Lung (tissue), 12 donors: Measurements from ENCODE around the gene TRIM65. TPM values are rescaled to one million over a fixed set of nuclear protein-coding genes. Genes with fewer than 3 reads are reported as not detected.

Experiments
- ATAC-seq: fragments of 200-7000 bp; cut with Tn5 transposase; one replicate; pipeline ENCODE4 v1.9.1; 2020; ENCODE audit warnings: moderate number of reproducible peaks; ENCODE audit not compliant: insufficient read depth, low FRiP score
- DNase-seq, 3 donors: peaks; one replicate each; pipeline ENCODE4 v3.0.0-alpha.2; 2013 to 2017
- H3K27ac ChIP-seq, 2 donors: one replicate each; pipeline ENCODE4 v1.5.1; 2013; ENCODE audit warnings: mild to moderate bottlenecking in 2 of 2, moderate library complexity in 2 of 2, control low read depth in 1 of 2, inconsistent platforms in 1 of 2, low read depth in 1 of 2, low read length in 1 of 2
- H3K27me3 ChIP-seq, 3 donors: one replicate each; pipeline ENCODE4 v1.5.1; 2013; ENCODE audit warnings: low read length in 2 of 3; ENCODE audit not compliant: control insufficient read depth in 3 of 3, insufficient read depth in 3 of 3
- H3K36me3 ChIP-seq, 4 donors: one replicate each; pipeline ENCODE4 v1.5.1; 2013; ENCODE audit warnings: low read length in 4 of 4, mild to moderate bottlenecking in 1 of 4, moderate library complexity in 1 of 4; ENCODE audit not compliant: control insufficient read depth in 4 of 4, insufficient read depth in 4 of 4
- H3K4me1 ChIP-seq, 5 donors: one replicate each; pipeline ENCODE4 v1.5.1; 2013; ENCODE audit warnings: low read length in 5 of 5, mild to moderate bottlenecking in 2 of 5, moderate library complexity in 1 of 5; ENCODE audit not compliant: control insufficient read depth in 5 of 5, insufficient read depth in 5 of 5
- H3K4me3 ChIP-seq: one replicate; pipeline ENCODE4 v1.5.1; 2013; ENCODE audit warnings: mild to moderate bottlenecking, control low read depth, moderate library complexity
- H3K9ac ChIP-seq, 2 donors: one replicate each; pipeline ENCODE4 v1.5.1; 2013; ENCODE audit warnings: low read length in 2 of 2, control low read depth in 1 of 2; ENCODE audit not compliant: insufficient read depth in 1 of 2
- H3K9me3 ChIP-seq, 4 donors: one replicate each; pipeline ENCODE4 v1.5.1; 2013; ENCODE audit warnings: low read length in 3 of 4, mild to moderate bottlenecking in 1 of 4, moderate library complexity in 1 of 4; ENCODE audit not compliant: control insufficient read depth in 4 of 4, insufficient read depth in 3 of 4
- CTCF ChIP-seq: IDR thresholded peaks from 2 replicates; pipeline ENCODE4 v1.5.1; 2012; ENCODE audit warnings: mild to moderate bottlenecking; ENCODE audit errors: control extremely low read depth, extremely low read depth
- WGBS, 2 donors: extraction: QIAGEN DNeasy Blood & Tissue Kit; methylation state at CpG; one replicate each; pipeline ENCODE4 v1.1.7; 2013; 5-methylcytosine and 5-hydroxymethylcytosine counted together
- polyA plus RNA-seq, 2 donors: library from polyadenylated mRNA; stranded (reverse); fragments of 200-250 nt; gene quantifications; one replicate each; pipeline ENCODE4 v1.2.1, GENCODE V29; 2013
- total RNA-seq, 2 donors: library from RNA; depleted of rRNA in 1 of 2; stranded (reverse); fragments of >200 nt in 1 of 2; gene quantifications; one replicate each; pipeline ENCODE4 v1.2.1, GENCODE V29; 2014 to 2021
- donor health status: control.
- donor health status: control.
- donor health status: Bipolar disorder and iron deficiency.
- donor health status: healthy.
- donor health status: DM: yes; HTN: yes; CAD: no.

TRIM65 gene
- total and polyA plus RNA-seq, 4 donors: 12.7 to 32.9 (median 21.2) TPM

- DNase-seq (no peak), ATAC-seq (no peak)
- no peak for TF ChIP-seq CTCF
- H3K4me1 ChIP-seq: peaks cover 0 to 34% (median 20%) of the 10 kb centered on the region in 5 donors
- 90% methylated on average over 18 of the region's 18 CpGs for WGBS, 2 donors
- H3K27me3 ChIP-seq: no peaks in the 10 kb centered on the region
- no peak overlapping the region for H3K4me3 ChIP-seq
- H3K9me3 ChIP-seq: no peaks in the 10 kb centered on the region
- H3K27ac ChIP-seq: peak overlapping the region in 1 of 2 donors; percentile 5
- peaks cover 0 to 29% (median 8%) of the 10 kb centered on the region in 4 donors for H3K36me3 ChIP-seq
- no peak overlapping the region for H3K9ac ChIP-seq
These were observed 54.3 kb downstream of the TRIM65 start for GRCh38 chr17:75842411-75842810.

GRCh38 chr17:75840799-75841164 is 56.0 kb downstream of the TRIM65 start:
- Histone ChIP-seq H3K36me3 (peaks cover 0 to 22% (median 0%) of the 10 kb centered on the region in 4 donors), H3K27me3 (no peaks in the 10 kb centered on the region), H3K4me1 (peaks cover 0 to 23% (median 14%) of the 10 kb centered on the region in 5 donors), H3K27ac (peak overlapping the region in 1 of 2 donors; percentile 17), H3K9me3 (no peaks in the 10 kb centered on the region), H3K4me3 (no peak overlapping the region), H3K9ac (no peak overlapping the region)
- DNase-seq: no peak
- no peak for ATAC-seq
- WGBS, 2 donors: 75 to 85% methylated on average over 7 of the region's 7 CpGs
- no peak for TF ChIP-seq CTCF

- Histone ChIP-seq H3K4me3 (no peak overlapping the region), H3K9me3 (no peaks in the 10 kb centered on the region), H3K27me3 (no peaks in the 10 kb centered on the region), H3K27ac (no peak overlapping the region), H3K4me1 (peaks cover 0 to 21% (median 9%) of the 10 kb centered on the region in 5 donors), H3K9ac (no peak overlapping the region), H3K36me3 (peaks cover 0 to 27% (median 0%) of the 10 kb centered on the region in 4 donors)
- ATAC-seq (no peak), DNase-seq (no peak)
- WGBS, 2 donors: 95% methylated on average over 36 of the region's 36 CpGs
- no peak for TF ChIP-seq CTCF
These were observed 56.6 kb downstream of the TRIM65 start for GRCh38 chr17:75839942-75840798.

Other genes starting within 250 kb of the TRIM65 start
- 10 to 100 TPM; 31.2 to 32.5 TPM for gene RECQL5, start 229.8 kb downstream of the TRIM65 start, total RNA-seq
- gene RECQL5, start 229.8 kb downstream of the TRIM65 start, polyA plus RNA-seq: 10 to 100 TPM; 16.4 to 28.5 TPM
- 10 to 100 TPM; 46.5 to 82.9 TPM for gene SAP30BP, start 229.6 kb downstream of the TRIM65 start, total RNA-seq
- 10 to 100 TPM; 71.9 to 82.8 TPM for gene SAP30BP, start 229.6 kb downstream of the TRIM65 start, polyA plus RNA-seq
- gene ITGB4, start 175.5 kb downstream of the TRIM65 start, total RNA-seq: 10 to 100 TPM; 11.1 to 47.8 TPM
- gene ITGB4, start 175.5 kb downstream of the TRIM65 start, polyA plus RNA-seq: 10 to 100 TPM; 11.4 to 18.1 TPM
- gene GALK1, start 131.8 kb downstream of the TRIM65 start, total RNA-seq: 10 to 100 TPM; 23.0 to 52.9 TPM
- gene GALK1, start 131.8 kb downstream of the TRIM65 start, polyA plus RNA-seq: 10 to 100 TPM; 35.2 to 70.5 TPM
- 10 to 100 TPM; 32.8 to 72.4 TPM for gene UNK, start 112.1 kb downstream of the TRIM65 start, total RNA-seq
- gene UNK, start 112.1 kb downstream of the TRIM65 start, polyA plus RNA-seq: 10 to 100 TPM; 15.5 to 18.7 TPM
- 100 to 1,000 TPM in 1 of 2 donors, 10 to 100 TPM in 1; 56.6 to 110 TPM for gene UNC13D, start 52.5 kb downstream of the TRIM65 start, total RNA-seq
- 10 to 100 TPM; 61.2 to 85.2 TPM for gene UNC13D, start 52.5 kb downstream of the TRIM65 start, polyA plus RNA-seq
- gene WBP2, start 41.6 kb downstream of the TRIM65 start, total RNA-seq: 100 to 1,000 TPM in 1 of 2 donors, 10 to 100 TPM in 1; 67.2 to 127 TPM
- gene WBP2, start 41.6 kb downstream of the TRIM65 start, polyA plus RNA-seq: 100 to 1,000 TPM; 143 to 195 TPM
- 10 to 100 TPM; 23.5 to 78.3 TPM for gene TRIM47, start 18.4 kb downstream of the TRIM65 start, total RNA-seq
- gene TRIM47, start 18.4 kb downstream of the TRIM65 start, polyA plus RNA-seq: 10 to 100 TPM; 22.9 to 32.4 TPM
- 100 to 1,000 TPM in 1 of 2 donors, 10 to 100 TPM in 1; 47.8 to 105 TPM for gene MRPL38, start 7.9 kb upstream of the TRIM65 start, total RNA-seq
- 10 to 100 TPM; 52.0 to 80.1 TPM for gene MRPL38, start 7.9 kb upstream of the TRIM65 start, polyA plus RNA-seq
- 10 to 100 TPM; 14.5 to 18.7 TPM for gene FBF1, start 44.1 kb upstream of the TRIM65 start, total RNA-seq
- 10 to 100 TPM in 1 of 2 donors, 1 to 10 TPM in 1; 4.6 to 11.6 TPM for gene FBF1, start 44.1 kb upstream of the TRIM65 start, polyA plus RNA-seq
- gene ACOX1, start 82.2 kb upstream of the TRIM65 start, total RNA-seq: 10 to 100 TPM; 69.4 to 80.1 TPM
- gene ACOX1, start 82.2 kb upstream of the TRIM65 start, polyA plus RNA-seq: 10 to 100 TPM; 19.9 to 22.4 TPM
- gene TEN1, start 82.3 kb upstream of the TRIM65 start, total RNA-seq: 10 to 100 TPM; 20.6 to 25.8 TPM
- gene TEN1, start 82.3 kb upstream of the TRIM65 start, polyA plus RNA-seq: 10 to 100 TPM; 32.1 to 33.5 TPM
- 1 to 10 TPM; 7.8 TPM for gene CDK3, start 103.9 kb upstream of the TRIM65 start, total RNA-seq
- 10 to 100 TPM in 1 of 2 donors, 1 to 10 TPM in 1; 7.3 to 15.7 TPM for gene CDK3, start 103.9 kb upstream of the TRIM65 start, polyA plus RNA-seq
- 10 to 100 TPM; 34.1 to 38.4 TPM for gene EVPL, start 130.4 kb upstream of the TRIM65 start, total RNA-seq
- 10 to 100 TPM; 10.9 to 36.0 TPM for gene EVPL, start 130.4 kb upstream of the TRIM65 start, polyA plus RNA-seq
- 10 to 100 TPM; 63.9 to 68.9 TPM for gene SRP68, start 175.6 kb upstream of the TRIM65 start, total RNA-seq
- 10 to 100 TPM; 30.8 to 50.0 TPM for gene SRP68, start 175.6 kb upstream of the TRIM65 start, polyA plus RNA-seq
- gene GALR2, start 177.8 kb upstream of the TRIM65 start, total RNA-seq: under 1 TPM in 1 of 2 donors, not detected in 1; 0.40 TPM
- gene GALR2, start 177.8 kb upstream of the TRIM65 start, polyA plus RNA-seq: under 1 TPM; 0.20 to 0.44 TPM
- gene ZACN, start 182.2 kb upstream of the TRIM65 start, total RNA-seq: under 1 TPM in 1 of 2 donors, not detected in 1; 0.25 TPM
- 1 to 10 TPM; 1.4 to 1.9 TPM for gene ZACN, start 182.2 kb upstream of the TRIM65 start, polyA plus RNA-seq
- gene EXOC7, start 206.8 kb upstream of the TRIM65 start, total RNA-seq: 100 to 1,000 TPM; 109 to 111 TPM
- 10 to 100 TPM; 49.9 to 52.3 TPM for gene EXOC7, start 206.8 kb upstream of the TRIM65 start, polyA plus RNA-seq
- 10 to 100 TPM; 66.1 to 95.0 TPM for gene FOXJ1, start 244.3 kb upstream of the TRIM65 start, total RNA-seq
- 10 to 100 TPM; 32.5 to 34.5 TPM for gene FOXJ1, start 244.3 kb upstream of the TRIM65 start, polyA plus RNA-seq